ENCODE results near the gene SFXN5. TPM values are rescaled to one million over a fixed set of nuclear protein-coding genes. Genes with fewer than 3 reads are reported as not detected.

The SFXN5 gene
- total RNA-seq, 2 donors from 2014 or later = 27.3 to 32.4 TPM

DNA sequence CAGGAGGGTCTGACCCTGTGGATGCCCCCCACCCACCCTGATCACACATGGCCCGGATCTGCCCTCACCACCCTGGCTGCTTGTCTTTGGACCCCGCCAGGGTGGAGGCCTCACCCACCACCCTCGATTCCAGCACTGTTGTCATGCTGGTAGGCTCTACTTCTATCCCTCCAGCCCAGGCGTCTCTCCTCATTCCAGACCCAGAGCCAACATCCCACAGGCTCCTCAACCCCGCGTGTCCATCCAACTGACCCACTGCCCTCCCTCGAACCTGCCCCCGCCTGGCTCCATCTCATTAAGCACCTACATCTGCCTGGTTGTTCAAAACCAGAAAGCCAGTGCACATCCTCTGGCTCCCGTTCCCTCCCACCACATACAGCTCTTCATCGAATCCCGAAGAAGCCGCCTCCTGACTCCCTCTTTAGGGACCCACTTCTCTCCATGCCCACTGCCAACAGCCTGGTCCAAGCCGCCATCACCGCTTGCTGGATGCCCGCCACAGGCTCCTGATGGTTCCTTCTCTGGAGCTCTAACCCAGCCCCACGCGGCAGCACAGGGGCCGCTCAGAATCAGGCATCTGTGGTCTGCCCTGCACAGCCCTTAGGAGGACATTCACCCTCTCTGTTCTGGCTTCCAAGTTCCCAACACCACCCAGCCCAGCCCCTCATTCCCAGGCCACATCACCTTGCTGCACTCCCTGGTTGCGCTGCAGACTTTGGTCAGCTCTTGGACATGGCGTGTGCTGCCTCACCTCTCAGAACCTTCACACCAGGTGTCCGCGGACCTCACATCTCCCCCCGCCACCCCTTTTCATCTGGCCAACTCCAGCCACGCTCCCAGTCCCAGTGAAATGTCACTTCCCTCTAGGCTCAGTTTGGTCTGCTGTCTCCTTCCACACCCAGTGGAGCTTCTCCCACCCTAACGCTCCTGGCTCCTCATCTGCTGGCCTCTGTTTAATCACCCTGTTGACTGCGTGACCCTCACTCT, 111.2 kb downstream of the SFXN5 start:
- DNase-seq (ENCODE audit: low spot score) = no peak
- Mint-ChIP-seq H3K36me3 (no peaks in the 10 kb centered on the region), H3K27me3 (no peaks in the 10 kb centered on the region), H3K9me3 (no peaks in the 10 kb centered on the region), H3K4me3 (no peak overlapping the region), H3K27ac (peak overlapping the region in 1 of 2 donors; percentile 27), H3K4me1 (ENCODE audit: low read depth in 2 of 2) (peaks cover 21 to 35% of the 10 kb centered on the region in 2 donors)
- ATAC-seq = no peak

DNA sequence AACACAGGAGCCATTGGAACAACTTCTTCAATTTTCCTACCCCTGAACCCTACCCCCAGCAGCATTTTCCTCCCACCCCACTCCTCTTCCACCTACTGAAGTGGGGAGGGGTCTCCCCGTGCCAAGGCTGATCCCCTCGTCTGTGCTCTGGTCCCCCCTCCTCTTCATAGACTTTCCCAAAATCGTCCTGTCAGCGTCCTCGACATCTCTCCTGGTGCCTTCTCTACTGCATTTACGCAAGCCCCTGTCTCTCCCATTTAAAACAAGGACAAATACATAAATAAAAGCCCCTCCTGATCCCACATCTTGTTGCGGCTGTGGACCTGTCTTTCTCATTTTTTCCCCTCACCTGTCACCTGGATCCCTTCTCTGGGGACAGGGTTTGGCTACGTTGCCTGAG, 112.0 kb downstream of the SFXN5 start:
- Mint-ChIP-seq H3K4me1 (ENCODE audit: low read depth in 2 of 2) (peaks cover 24 to 39% of the 10 kb centered on the region in 2 donors), H3K27me3 (no peaks in the 10 kb centered on the region), H3K4me3 (no peak overlapping the region), H3K36me3 (no peaks in the 10 kb centered on the region), H3K27ac (peak overlapping the region; percentile 15 to 28), H3K9me3 (no peaks in the 10 kb centered on the region)
- ATAC-seq (no peak), DNase-seq (ENCODE audit: low spot score) (no peak)

DNA sequence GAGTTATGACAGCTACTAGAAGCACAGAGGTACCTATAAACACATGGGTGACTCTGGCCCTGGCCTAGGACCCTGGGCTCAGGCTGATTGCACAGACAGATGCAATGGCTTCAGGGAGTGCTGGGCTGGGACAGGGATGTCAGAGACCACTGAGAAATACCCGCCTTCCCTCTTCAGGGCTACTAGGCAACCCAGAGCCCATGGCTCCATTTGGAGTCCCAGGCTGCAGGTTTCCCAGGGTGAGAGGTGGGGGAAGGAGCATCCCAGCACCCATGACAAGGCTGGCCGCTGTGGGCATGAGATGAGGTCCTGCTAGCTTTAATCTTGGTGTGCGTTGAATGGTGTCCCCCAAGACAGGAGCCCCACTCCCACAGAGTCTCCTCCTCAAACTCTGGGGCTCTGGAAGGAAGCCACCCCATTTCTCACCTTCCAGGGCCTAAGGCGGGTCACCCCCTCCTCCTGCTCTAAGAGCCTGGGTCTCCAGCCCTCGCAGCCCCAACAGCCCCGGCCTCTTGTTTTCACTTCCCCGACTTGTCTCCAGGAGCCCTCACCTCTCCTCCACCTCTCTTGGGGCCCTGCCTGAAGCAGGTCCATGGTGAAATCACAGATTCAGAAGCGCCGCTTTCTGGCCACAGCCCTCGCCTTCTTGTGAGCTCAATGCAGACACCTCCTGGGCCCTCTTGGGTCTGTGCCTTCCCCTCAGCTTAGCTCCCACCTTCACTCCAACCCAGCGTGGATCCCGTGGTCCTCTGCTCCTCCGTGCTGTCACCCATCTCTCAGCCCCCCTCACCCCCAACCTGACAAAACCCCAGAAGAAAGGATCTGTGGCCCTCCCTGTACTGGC, 112.7 kb downstream of the SFXN5 start:
- Mint-ChIP-seq H3K4me3 (no peak overlapping the region), H3K27ac (peak overlapping the region; percentile 15 to 28), H3K36me3 (no peaks in the 10 kb centered on the region), H3K4me1 (ENCODE audit: low read depth in 2 of 2) (peaks cover 29 to 47% of the 10 kb centered on the region in 2 donors), H3K9me3 (no peaks in the 10 kb centered on the region), H3K27me3 (no peaks in the 10 kb centered on the region)
- ATAC-seq = no peak
- no peak for DNase-seq (ENCODE audit: low spot score)

DNA sequence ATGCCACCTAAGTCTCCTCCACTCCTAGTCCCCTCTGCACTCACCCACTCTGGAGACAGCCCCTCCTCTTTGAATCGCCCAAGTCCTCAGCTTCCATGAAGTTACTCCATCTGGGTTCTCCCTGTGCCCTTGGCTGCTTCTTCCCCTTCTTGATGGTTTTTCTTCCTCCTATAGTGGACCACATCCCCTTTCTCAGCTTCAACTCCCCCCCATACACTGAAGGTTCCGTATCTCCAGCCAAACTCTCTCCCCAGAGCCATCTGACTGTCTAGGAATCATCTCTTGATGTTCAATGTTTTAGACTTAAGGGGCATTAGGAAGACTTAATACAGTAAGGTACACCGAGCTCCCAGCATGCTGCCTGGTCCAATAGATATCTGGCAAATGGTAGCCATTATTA, 114.6 kb downstream of the SFXN5 start:
- Mint-ChIP-seq H3K27me3 (no peaks in the 10 kb centered on the region), H3K4me3 (no peak overlapping the region), H3K4me1 (ENCODE audit: low read depth in 2 of 2) (peaks cover 38 to 54% of the 10 kb centered on the region in 2 donors), H3K27ac (peak overlapping the region in 1 of 2 donors; percentile 15), H3K9me3 (no peaks in the 10 kb centered on the region), H3K36me3 (no peaks in the 10 kb centered on the region)
- DNase-seq (ENCODE audit: low spot score) (no peak), ATAC-seq (no peak)

DNA sequence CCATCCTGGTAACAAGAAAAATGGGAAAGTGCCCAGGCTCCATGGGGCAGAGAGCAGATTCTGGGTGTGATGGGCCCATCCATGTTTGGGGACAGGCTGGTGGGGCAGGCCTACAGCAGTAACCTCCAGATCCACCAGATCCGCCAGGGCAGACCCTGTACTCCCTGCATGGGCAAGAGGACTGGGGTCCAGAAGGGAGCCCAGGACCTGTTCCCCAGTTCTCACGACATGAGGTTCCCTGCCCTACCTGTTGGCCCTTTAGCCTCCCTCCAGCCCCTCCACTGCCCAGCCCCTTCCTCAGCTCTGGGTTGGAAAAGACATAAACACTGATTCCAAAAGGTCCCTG, 115.5 kb downstream of the SFXN5 start:
- Mint-ChIP-seq H3K9me3 (no peaks in the 10 kb centered on the region), H3K36me3 (no peaks in the 10 kb centered on the region), H3K27ac (peak overlapping the region in 1 of 2 donors; percentile 98), H3K27me3 (no peaks in the 10 kb centered on the region), H3K4me3 (no peak overlapping the region), H3K4me1 (ENCODE audit: low read depth in 2 of 2) (peaks cover 38 to 54% of the 10 kb centered on the region in 2 donors)
- no peak for DNase-seq (ENCODE audit: low spot score)
- no peak for ATAC-seq

DNA sequence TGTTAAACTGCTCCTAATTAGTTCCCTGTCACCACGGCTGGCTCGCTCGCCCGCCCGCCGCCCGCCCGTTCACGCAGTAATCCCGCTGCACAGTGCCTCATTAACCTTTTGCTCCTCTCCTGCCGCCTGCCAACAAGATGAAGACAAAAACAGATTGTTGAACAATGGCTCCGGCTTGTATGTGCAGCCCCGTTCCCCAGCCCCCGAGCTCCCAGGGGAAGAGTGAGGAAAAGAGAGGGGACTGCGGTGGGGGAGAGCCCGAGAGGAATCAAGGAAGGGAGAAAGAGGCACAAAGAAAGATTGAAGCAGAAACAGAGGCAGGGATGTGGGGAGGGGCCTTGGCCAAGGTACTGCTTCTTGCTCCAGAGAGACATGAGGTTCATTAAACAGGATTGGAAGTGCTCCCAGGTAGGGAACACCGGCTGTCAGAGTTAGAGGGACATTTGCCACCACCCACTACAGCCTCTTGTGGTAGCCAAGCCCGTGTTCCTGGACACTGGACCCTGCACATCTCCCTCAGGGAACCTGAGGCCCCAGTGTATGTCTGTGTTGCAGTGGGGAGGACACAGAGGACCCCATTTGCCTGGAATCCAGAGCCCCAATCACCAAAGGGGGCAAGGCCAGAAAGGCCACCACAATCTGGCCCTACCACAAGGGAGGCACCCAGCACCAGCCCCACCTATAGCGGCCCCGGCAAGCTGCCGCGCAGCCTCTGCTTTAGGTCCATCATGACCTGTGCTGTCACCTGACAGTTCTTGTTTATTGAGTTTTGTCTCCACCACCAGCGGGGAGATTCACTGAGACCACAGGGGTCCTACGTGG, 116.1 kb downstream of the SFXN5 start:
- Mint-ChIP-seq H3K36me3 (no peaks in the 10 kb centered on the region), H3K27me3 (no peaks in the 10 kb centered on the region), H3K4me3 (peak overlapping the region; percentile 30), H3K9me3 (no peaks in the 10 kb centered on the region), H3K27ac (peak overlapping the region; percentile 93 to 98), H3K4me1 (ENCODE audit: low read depth in 2 of 2) (peaks cover 33 to 49% of the 10 kb centered on the region in 2 donors)
- ATAC-seq (no peak), DNase-seq (ENCODE audit: low spot score) (no peak)

DNA sequence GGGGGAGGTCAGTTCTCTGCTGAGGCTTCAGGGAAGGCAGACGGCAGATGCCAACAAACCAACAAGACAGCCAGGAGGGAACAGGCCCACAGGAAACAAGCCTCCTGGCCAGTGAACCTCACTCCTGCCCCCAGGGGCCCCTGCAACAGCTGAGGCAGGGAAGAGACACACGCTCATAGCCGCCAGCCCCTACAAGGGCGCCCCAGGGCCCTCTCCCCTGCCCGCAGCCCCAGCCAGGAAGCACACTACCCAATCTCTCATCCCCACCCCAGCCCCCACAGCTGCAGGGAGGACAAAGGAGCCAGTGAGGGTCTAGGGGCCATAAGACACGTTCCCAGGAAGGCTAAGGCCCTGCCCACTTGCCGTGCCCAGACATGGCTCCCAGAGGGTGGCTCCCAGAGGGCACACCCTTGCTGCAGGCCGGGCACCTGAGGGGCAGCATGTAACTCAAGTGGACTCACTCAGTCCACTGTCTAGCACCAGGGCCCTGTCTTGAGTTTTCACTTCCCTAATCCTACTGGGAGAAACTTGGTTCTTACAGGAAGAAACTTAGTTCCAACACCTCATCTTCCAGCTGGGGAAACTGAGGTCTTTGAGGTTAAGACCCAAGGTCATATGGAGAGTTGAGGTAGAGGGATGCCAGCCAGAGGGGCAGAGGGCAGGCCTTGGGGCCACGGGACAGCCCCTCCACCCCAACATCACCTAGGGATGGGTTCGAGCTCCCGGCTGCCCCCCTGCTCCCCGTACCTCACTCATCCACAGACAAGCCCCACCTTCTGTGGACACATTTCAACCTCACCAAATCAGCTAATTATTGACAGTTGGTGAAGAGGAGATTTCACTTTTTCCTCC, 116.9 kb downstream of the SFXN5 start:
- no peaks in the 10 kb centered on the region for H3K27me3 Mint-ChIP-seq
- ATAC-seq = peak; percentile 43 to 48
- H3K27ac Mint-ChIP-seq = peak overlapping the region; percentile 93 to 98
- no peaks in the 10 kb centered on the region for H3K36me3 Mint-ChIP-seq
- H3K4me1 Mint-ChIP-seq (ENCODE audit: low read depth in 2 of 2) = peaks cover 31 to 43% of the 10 kb centered on the region in 2 donors
- DNase-seq (ENCODE audit: low spot score) = no peak
- no peaks in the 10 kb centered on the region for H3K9me3 Mint-ChIP-seq
- peak overlapping the region; percentile 87 for H3K4me3 Mint-ChIP-seq

DNA sequence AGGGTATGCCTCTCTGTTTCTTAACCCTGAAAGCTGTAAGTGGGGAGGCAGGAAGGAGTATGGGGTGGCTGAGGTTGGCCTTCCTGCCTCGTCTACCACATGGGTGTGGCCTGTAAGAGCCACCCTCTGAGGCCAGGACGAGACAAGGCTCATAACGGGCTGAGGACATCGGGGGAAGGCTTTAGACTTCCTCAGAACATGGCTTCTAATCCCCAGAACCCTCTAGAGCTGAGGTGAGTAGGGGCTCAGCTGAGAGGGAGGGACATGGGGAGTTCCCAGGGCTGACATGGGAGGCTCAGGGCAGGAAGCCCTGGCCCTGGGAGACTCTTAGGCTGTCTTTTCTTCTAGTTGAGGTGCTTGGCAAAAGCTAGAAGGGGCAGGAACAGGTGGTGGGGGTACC, 117.5 kb downstream of the SFXN5 start:
- ATAC-seq (peak; percentile 87 to 92), DNase-seq (ENCODE audit: low spot score) (peak; percentile 69)
- Mint-ChIP-seq H3K27me3 (no peaks in the 10 kb centered on the region), H3K4me3 (peak overlapping the region; percentile 87), H3K9me3 (no peaks in the 10 kb centered on the region), H3K27ac (peak overlapping the region; percentile 93 to 98), H3K36me3 (no peaks in the 10 kb centered on the region), H3K4me1 (ENCODE audit: low read depth in 2 of 2) (peaks cover 25 to 38% of the 10 kb centered on the region in 2 donors)

DNA sequence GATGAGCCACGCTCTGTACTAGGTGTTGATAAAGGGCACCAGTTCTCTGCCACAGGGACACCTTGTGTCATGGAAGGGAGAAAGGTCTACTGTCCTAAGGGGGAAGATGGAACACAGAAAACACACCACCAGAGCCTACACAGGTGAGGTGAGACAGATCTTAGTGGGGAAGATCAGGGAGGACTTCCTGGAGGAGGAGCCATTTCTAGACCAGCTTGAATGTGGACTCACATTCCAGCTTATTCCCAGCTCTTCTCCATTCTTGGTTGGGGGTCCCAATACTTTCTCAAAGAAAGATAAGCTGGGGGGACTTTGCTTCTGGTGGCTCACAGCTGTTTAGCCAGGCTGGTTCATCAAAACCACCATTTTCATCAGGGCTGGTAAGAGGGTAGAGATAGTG, 118.0 kb downstream of the SFXN5 start:
- H3K9me3 Mint-ChIP-seq = no peaks in the 10 kb centered on the region
- H3K4me3 Mint-ChIP-seq = peak overlapping the region; percentile 87
- peak overlapping the region; percentile 93 to 98 for H3K27ac Mint-ChIP-seq
- no peak for ATAC-seq
- no peaks in the 10 kb centered on the region for H3K36me3 Mint-ChIP-seq
- no peaks in the 10 kb centered on the region for H3K27me3 Mint-ChIP-seq
- H3K4me1 Mint-ChIP-seq (ENCODE audit: low read depth in 2 of 2) = peaks cover 24 to 36% of the 10 kb centered on the region in 2 donors
- DNase-seq (ENCODE audit: low spot score) = no peak

DNA sequence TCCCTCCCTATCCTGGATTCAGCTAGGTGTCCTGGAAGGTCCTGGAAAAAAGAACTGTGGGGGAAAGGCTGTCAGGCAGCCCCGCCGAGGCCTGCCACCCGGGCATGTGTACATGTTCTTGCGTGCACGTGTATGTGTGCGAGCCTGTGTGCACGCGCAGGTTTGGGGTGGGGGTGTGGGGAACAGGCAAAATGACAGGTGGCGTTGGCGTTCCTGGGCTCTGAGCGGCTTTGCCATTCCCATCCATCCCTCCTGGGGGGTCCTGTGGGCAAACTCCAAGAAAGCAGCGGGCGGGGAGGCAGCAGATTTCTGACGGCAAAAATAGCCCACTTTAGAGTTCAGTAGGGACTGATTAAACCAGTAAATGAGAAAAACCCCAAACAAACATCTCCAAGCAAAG, 118.6 kb downstream of the SFXN5 start:
- DNase-seq (ENCODE audit: low spot score) (no peak), ATAC-seq (no peak)
- Mint-ChIP-seq H3K27me3 (no peaks in the 10 kb centered on the region), H3K9me3 (no peaks in the 10 kb centered on the region), H3K27ac (peak overlapping the region; percentile 93 to 98), H3K36me3 (no peaks in the 10 kb centered on the region), H3K4me3 (peak overlapping the region; percentile 87), H3K4me1 (ENCODE audit: low read depth in 2 of 2) (peaks cover 24 to 32% of the 10 kb centered on the region in 2 donors)

DNA sequence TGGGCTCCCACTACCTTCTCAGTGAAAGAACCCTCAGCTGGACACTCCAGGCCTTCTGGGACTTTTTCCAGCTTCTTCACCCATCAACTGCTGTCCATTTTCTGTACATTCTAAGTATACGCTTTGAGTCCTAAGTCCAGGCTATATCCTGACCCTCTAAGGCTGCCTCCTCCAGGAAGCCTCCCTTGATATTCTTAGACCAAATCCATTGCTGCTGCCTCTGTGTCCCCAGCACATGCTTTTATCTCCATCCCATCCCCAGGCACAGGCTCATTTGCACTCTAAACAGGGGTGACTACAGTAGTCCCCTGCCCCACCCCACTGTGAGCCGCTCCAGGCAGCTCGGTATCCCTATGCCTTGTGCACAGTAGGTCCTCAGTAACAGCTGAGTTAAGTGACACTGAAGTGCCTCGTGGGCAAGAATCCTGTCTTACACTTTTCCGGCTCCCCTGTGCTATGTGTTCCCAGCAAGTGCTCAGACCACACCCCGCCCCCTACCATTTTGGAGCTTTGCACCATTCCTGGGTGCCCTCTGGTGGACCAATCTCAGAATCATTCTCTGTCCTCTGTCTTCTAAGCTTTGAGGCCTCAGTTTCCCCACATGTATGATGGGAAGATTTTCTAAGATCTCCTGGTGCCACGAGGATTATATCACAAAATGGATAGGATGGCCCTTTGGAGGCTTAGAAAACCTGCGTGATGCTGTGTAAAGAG, 119.2 kb downstream of the SFXN5 start:
- ATAC-seq (no peak), DNase-seq (ENCODE audit: low spot score) (no peak)
- H3K4me3 Mint-ChIP-seq = no peak overlapping the region
- no peaks in the 10 kb centered on the region for H3K36me3 Mint-ChIP-seq
- no peak overlapping the region for H3K27ac Mint-ChIP-seq
- H3K9me3 Mint-ChIP-seq = no peaks in the 10 kb centered on the region
- peaks cover 23 to 31% of the 10 kb centered on the region in 2 donors for H3K4me1 Mint-ChIP-seq (ENCODE audit: low read depth in 2 of 2)
- H3K27me3 Mint-ChIP-seq = no peaks in the 10 kb centered on the region
